Activated CD8-positive, alpha-beta memory T cell treated with anti-CD3 and anti-CD28 coated beads, Interleukin-2, amount 50 U/mL, for 1 hour (primary cell): ENCODE measurements around the gene RABL2B.
"Not testable (repeated sequence)": the region's sequence is repeated elsewhere in the genome, so short reads cannot be mapped to it uniquely, and the experiment has no call there.

ENCODE experiments used
- DNase-seq: peaks from one replicate; pipeline ENCODE4 v3.0.0-alpha.2; 2020; ENCODE audit errors: extremely low read depth

RABL2B gene

DNA sequence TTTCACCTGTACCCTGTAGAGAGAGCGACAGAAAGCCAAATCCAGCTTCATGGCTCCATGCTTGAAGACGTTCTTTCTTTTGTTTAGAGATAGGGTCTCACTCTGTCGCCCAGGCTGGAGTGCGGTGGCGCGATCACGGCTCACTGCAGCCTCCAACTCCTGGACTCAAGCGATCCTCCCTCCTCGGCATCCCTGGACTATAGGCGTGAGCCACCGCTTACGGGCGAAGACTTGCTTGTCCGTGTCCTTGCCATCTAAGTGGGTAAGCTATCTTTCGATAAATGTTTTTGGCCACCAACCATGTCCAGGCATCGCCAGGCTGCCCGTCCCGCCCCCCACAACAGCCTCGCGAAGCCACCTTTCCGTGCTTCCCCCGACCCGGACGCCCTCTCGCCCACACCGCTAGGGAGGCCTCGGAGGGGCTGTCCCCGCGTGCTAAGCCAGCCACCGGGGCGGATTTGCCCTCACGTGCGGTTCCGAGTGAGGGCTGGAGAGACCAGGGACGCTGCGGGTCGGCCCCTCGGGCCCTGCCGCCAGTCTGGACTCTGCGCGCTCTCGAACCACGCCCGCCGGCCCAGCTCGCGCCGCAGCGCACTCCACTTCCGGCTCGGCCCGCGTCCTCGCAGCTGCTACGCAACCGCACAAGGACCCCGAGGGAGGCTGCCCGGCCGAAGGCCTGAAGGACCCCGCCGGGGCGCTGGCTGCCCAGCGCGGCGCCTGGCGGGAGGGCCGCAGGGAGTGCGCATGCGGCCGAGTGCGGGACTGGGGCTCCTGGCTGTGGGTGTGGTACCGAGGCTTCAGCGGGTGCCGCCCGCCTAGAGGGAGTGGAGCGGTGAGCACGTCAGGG, at the start of gene RABL2B:
Gene RABL2B, minus strand, starts transcription at position 604 of the 847 bp plus-strand sequence. CDS start 1,342 bp downstream, outside the sequence.
- peak; percentile 45 for DNase-seq

DNA sequence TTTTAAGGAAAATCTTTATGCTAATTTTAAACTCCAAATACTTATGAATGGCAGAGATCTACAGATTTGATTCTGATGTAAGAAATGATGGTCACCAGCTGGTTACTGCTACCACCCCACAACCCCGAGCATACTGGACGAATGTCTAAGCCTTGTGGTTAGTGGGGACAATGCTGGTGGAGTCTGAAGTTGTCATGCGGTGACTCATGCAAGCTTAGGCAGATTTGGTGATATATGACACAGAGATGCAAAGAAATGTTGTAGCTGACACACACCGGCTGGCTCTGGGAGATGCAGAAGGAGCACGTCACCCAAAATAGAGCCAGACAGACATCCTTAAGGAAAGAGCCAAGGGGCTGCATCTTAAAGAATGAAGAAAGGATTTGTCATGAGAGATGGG, 3.5 kb upstream of the RABL2B start:
- not testable (repeated sequence) for DNase-seq

DNA sequence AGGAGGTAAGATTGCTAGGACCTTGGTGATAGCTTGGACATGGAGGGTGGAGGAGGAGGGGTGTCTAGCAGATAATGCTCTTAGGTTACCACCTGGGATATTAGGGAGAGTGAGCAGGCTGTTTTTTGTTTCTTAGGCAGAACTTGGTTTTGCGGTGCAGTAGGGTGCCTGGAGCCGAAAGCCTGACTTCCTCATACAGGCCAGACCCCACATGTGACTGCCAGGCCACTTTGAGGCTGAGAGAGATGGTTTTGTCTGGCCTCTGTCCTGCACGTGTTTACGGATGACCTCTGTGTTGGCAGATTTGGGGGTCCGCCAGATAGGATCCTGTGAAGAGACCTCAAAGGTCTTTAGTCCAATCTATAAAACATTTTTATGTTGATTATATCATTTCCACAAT, 1.9 kb upstream of the RABL2B start:
- not testable (repeated sequence) for DNase-seq

DNA sequence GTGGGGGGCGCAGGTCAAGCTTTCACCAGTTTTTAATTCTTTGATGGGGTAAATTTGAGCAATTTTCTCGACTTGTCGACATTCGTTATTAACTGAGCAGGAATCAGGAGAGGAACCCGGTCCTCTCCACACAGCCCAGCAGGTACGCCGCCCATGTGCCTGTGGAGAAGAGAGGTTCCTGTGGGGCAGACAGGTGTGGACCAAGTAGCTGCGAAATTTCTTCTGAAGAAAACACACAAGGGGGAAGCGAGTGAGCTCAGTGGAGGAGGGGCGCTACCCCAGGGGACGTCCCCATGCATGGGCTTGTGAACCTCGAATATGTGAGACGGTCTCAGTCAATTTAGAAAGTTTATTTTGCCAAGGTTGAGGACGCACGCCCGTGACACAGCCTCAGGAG, 442 bp upstream of the RABL2B start:
- not testable (repeated sequence) for DNase-seq

DNA sequence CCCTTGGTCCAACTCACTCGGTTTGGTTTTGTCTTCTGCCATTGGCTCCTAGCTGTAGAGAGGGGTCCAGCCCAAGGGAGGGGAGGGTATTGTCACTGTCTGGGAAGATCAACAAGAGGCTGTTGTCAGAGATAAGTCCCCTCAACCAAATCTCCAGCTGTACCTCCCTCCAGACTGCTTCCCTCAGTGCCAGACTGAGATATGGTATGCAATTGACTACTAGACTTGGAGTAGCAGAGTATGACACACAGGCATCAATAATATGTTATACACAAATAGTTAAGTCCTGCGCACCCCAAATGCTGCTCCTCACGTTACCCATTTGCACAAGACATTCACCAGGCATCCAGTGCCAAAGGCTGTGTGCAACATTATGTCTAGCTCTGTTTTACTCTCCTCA, 1.2 kb downstream of the RABL2B start:
- DNase-seq = not testable (repeated sequence)

DNA sequence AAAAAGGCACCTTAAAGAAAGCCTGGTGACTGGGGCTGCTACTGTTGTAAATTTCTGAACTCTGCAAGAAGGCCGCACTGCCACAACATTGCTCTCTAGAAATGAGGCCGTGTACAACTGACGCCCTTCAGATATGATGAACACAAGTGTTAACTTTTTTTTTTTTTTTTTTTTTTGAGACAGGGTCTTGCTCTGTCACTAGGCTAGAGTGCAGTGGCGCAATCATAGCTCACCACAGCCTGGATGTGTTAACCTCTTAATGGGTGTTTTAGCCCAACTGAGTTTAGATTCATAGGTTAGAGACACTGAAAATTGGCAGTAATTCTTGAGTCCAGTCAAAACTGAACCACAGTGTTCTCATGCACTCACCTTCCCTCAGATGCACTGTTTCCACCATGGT, 3.2 kb downstream of the RABL2B start:
- DNase-seq = not testable (repeated sequence)

DNA sequence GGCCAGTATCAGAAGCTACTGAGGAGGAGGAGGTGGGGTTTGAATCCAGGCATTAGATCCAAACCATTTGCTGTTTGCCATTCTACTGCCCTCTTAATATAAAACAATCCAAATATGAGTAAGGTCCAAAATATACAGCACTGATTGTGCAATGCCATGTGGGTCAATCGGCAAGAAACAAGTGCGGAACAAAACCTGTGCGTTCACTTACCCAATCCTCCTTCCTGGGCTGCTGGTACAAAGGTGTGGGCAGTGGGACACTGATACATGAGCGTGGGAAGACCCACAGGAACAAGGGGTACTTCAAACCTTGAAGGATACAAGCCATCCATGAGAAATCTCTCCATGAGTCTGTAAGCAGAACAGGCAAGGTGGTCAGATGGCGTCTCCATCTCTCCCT, 5.8 kb downstream of the RABL2B start:
- not testable (repeated sequence) for DNase-seq

DNA sequence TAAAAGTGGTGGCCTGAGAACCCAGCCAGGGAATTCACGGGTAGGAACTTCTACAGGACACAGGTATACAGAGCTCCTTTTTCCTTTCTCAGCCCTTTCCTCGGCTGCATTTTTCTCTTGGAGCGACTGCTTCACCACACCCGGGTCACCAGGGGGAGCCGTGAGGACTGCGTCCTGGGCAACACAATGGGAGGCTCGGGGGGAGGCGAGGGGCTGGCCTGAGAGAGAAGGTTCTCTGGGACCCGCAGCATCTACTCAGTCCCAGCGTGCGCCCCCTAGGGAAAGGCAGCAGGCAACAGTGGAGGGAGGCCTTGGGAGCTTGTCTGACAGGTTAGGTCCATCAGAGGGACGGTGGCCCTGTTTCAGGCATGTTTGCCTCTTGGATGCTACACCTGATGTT, 8.3 kb downstream of the RABL2B start:
- not testable (repeated sequence) for DNase-seq

DNA sequence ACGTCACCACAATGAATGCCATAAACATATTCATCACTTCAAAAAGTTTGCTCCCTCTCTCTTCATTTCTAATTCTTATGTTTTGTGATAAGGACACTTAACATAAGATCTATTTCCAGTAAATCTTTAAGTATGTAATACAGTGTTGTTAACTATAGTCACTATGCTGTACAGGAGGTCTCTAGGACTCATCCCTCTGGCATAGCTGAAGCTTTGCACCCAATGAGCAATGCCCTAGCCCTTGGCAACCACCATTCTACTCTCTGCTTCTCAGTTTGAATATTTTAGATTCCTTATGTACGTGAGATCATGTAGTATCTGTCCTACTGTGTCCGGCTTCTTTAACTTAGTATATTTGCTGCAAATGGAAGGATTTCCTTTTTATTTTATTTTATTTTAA, 19.1 kb downstream of the RABL2B start:
- not testable (repeated sequence) for DNase-seq

DNA sequence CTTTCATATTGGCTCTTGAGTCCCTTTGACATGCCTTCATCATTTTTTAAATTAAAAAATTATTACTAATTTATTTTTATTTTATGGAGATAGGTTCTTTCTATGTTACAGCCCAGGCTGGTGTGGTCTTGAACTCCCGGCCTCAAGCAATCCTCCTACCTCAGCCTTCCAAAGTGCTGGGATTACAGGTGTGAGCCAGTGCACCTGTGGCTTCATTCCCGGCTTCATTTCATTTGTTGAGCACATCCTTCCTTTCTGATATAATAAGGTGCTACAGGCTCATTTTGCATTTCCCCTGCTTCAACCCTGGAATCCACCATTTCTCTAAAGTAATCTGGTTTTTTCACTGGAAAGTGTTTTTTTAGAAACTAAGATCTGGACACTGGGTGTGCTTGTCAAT, 21.6 kb downstream of the RABL2B start:
- DNase-seq = not testable (repeated sequence)

DNA sequence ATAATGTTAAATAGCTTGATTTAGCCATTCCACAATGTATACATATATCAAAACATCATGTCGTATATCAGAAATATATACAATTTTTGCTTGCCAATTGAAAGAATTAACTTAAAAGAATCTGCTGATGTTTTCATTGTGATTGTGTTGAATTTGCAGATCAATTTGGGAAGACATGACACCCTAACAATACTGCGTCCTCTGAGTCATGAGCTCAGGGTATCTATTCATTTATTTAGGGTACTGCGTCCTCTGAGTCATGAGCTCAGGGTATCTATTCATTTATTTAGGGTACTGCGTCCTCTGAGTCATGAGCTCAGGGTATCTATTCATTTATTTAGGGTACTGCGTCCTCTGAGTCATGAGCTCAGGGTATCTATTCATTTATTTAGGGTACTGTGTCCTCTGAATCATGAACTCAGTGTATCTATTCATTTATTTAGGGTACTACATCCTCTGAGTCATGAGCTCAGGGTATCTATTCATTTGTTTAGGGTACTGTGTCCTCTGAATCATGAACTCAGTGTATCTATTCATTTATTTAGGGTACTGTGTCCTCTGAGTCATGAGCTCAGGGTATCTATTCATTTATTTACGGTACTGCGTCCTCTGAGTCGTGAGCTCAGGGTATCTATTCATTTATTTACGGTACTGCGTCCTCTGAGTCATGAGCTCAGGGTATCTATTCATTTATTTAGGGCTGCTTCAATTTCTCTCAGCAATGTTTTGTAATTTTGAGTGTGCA, 23.7 kb downstream of the RABL2B start:
- not testable (repeated sequence) for DNase-seq

DNA sequence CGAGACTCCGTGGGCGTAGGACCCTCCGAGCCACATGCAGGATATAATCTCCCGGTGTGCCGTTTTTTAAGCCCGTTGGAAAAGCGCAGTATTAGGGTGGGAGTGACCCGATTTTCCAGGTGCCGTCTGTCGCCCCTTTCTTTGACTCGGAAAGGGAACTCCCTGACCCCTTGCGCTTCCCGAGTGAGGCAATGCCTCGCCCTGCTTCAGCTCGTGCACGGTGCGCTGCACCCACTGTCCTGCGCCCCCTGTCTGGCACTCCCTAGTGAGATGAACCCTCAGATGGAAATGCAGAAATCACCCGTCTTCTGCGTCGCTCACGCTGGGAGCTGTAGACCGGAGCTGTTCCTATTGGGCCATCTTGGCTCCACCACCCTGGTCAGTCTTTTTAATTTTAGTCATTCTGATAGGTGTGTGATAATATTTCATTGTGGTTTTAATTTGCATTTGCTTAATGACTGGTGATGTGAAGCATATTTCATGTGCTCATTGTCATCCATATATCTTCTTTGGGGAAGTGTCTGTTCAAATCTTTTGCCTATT, 26.4 kb downstream of the RABL2B start:
- DNase-seq = not testable (repeated sequence)

DNA sequence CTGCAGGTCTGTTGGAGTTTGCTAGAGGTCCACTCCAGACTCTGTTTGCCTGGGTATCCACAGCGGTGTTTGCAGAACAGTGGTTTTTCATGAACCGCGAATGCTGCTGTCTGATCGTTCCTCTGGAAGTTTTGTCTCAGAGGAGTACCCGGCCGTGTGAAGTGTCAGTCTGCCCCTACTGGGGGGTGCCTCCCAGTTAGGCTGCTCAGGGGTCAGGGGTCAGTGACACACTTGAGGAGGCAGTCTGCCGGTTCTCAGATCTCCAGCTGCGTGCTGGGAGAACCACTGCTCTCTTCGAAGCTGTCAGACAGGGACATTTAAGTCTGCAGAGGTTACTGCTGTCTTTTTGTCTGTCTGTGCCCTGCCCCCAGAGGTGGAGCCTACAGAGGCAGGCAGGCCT, 27.0 kb downstream of the RABL2B start:
- DNase-seq = not testable (repeated sequence)

DNA sequence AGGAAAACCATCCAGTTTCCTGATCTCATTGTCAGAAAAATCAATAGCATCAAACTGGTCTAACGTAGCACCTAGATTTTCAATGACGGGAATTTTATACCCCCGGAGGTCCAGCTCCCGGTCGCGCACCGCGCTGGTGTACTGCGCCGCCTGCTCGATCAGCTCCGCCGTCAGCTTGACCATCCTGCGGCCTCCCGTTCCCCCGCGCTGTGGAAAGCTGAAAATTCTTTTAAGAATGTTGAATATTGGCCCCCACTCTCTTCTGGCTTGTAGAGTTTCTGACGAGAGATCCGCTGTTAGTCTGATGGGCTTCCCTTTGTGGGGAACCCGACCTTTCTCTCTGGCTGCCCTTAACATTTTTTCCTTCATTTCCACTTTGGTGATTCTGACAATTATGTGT, 28.2 kb downstream of the RABL2B start:
- DNase-seq = not testable (repeated sequence)

DNA sequence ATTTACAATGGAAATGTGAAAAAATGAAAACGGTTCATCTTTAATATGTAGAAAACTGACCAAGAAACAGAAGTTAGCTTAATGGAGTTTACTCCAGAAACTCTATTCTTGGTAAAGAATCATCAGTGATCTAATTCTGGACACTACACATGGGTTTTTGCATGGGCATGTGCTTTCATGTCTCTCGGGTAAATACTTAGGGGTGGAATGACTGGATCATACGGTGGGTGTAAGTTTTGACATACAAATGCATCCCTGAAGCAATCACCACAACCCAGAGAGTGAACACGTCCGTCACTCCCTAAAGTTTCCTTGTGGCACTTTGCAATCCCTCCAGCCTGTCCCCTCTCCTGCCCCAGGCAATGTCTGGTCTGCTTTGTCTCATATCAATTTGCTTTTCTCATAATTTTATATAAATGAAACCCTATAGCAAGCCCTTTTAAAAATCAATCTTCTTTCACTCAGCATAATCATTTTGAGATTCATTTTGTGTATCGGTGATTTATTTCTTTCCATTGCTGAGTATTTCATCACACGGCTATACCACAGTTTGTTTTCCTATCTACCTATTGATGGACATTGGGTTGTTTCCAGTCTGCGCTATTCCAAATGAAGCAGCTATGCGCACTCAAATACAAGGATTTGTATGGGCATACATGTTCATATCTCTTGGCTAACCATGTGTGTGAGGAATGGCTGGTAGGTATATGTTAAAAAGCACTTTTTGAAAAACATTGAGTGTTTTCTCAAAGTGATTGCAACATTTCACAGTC, 33.9 kb downstream of the RABL2B start:
- DNase-seq = not testable (repeated sequence)

DNA sequence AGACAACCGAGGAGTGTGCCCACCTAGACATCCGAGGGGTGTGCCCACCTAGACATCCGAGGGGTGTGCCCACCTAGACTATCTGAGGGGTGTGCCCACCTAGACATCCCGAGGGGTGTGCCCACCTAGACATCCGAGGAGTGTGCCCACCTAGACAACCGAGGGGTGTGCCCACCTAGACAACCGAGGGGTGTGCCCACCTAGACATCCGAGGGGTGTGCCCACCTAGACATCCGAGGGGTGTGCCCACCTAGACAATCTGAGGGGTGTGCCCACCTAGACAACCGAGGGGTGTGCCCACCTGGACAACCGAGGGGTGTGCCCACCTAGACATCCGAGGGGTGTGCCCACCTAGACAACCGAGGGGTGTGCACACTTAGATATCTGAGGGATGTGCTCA, 34.8 kb downstream of the RABL2B start:
- not testable (repeated sequence) for DNase-seq

DNA sequence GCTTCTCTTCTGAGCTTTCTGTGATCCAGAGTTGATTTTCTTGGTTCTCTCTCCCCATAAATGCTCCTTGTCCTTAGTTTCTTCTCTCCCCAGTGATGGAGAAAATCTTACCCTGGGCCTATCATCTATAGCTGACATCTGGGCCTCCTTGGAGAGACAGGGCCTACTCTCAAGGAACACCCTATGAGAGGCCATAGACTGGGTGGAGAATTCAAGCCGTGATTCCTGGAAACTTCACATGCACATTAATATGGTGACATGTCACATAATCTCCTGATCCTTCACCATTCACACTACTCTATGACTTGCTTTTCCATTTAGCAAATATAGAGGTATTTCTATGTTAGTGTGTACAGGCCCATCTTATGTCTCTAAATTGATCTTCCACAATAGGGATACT, 35.9 kb downstream of the RABL2B start:
- not testable (repeated sequence) for DNase-seq

DNA sequence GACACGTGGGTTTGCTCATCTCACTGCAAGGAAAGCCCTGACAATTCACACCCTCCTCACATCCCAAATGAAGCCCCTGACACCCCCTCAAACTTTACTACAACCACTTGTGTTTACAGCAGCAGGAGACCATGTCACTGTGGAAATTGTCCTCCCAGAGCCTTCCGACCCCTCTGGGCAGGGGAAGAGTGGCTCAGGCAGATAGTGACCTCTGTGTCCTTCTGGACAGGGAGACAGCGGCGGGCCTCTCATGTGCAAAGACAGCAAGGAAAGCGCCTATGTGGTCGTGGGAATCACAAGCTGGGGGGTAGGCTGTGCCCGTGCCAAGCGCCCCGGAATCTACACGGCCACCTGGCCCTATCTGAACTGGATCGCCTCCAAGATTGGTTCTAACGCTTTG, 39.0 kb downstream of the RABL2B start:
- not testable (repeated sequence) for DNase-seq

DNA sequence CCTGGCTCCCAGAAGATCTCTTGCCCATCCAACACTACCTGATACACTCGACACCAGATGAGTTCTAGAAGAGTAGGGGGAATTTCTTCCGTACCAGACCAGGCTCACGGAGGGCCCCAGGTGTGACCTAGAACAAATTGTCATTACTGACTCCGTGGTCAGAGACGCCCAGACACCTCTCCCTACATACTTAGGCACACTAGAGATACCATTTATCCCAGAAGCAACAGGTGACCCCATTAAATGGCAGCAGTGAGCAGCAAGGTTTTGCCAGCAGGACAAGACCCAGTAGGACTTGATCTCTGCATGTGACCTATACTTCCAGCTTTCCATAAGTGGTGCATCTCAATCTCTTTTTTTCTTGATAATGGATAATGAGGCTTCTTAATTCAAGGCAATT, 42.7 kb downstream of the RABL2B start:
- DNase-seq = not testable (repeated sequence)

DNA sequence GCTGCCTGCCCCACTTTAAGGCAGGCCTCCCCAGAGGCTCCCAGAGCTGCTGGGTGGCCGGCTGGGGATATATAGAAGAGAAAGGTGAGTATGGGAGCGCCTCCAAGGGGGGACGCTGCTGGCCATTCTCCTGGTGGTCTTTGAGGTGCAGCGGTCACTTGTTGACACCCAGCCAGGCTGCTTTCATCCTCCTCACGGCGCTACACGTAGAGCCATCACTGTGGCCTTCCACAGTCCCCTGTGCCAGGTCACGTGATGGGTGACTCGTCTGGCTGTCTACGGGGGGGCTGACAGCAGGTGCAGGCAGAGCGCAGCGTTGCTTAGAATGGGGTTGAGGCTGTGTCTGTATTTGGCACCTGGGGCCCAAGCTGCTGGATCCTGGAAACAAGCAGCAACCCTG, 43.5 kb downstream of the RABL2B start:
- DNase-seq = no peak

DNA sequence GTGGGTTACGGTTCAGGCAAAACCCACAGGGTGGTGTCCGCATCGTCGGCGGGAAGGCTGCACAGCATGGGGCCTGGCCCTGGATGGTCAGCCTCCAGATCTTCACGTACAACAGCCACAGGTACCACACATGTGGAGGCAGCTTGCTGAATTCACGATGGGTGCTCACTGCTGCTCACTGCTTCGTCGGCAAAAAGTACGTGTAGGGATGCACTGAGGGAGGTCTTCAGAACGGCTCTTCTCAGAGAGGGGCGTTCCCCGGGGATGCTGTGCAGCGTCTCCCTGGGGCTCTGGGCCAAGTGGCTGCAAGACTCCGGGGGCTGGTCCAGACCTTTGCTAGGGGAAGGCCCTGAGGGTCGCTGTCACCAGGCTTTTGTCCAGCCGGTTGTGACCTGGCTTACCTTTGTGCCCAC, 44.2 kb downstream of the RABL2B start:
- DNase-seq = no peak
